Inflammatory macrophage treated with lipopolysaccharide for 4 hours (primary cell): Measurements from ENCODE around the gene STX12.
A peak's percentile ranks its signal among the peaks of the same experiment; 100 is the strongest.
"Not testable (repeated sequence)": the region's sequence is repeated elsewhere in the genome, so short reads cannot be mapped to it uniquely, and the experiment has no call there.

Experiments used
- DNase-seq: peaks from one replicate; pipeline ENCODE4 v3.0.0-alpha.2; 2020

The STX12 gene

DNA sequence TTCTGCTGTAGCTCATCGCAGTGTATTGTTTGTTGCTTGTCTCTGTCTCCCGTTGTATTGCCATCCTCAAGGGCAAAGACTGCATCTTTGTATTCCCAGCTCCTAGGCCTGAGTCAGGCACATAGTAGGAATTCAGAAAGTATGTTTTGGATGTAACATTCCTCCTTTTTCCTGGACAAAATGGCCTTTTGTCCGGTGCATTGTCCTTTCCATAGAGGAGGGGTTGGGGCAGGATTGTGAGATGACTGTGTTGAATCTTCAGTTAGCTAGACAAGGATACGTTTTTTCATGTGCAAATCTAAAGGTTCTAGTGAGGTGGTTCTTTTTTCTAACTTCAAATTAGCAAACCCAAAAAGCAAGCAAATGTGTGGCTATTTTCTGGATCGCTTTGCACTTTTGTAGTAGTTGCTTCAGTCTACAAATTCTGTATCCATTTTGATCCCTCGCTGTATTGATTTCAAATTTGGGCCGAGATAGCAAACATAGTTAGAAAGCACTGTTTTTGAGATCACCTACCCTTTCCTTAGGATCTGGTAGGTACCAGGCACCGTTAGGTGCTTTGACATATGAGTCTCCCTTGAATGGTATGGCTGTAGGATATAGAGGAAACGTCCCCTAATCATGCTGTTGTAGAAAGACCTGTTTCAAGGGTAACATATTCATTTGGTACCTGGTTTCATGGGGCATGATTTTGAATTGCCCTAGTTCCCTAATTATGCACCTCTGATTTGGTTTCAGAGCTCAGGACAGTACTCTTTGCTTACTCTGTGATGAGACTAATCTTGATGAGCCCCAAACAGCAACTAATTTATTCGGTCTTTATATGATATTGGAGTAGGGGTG, 58.8 kb downstream of the STX12 start:
- DNase-seq: no peak

DNA sequence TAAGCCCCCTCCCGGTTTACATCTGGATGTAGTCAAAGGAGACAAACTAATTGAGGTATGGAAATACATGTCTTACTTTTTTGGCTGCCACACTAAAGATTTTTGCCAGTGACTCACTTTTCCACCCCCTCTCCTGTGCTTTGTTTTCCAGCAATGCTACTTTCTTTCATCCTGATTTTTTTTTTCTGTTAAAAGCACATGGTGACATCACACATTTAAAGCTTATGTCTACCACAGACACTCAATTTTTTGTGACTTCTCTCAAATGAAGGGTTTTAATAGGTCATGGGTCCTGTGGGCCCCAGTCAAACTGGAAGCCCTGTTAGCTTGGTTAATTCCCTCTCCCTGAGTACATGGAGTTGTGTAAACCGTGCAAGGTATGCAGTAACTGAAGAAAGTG, 59.7 kb downstream of the STX12 start:
- no peak for DNase-seq

DNA sequence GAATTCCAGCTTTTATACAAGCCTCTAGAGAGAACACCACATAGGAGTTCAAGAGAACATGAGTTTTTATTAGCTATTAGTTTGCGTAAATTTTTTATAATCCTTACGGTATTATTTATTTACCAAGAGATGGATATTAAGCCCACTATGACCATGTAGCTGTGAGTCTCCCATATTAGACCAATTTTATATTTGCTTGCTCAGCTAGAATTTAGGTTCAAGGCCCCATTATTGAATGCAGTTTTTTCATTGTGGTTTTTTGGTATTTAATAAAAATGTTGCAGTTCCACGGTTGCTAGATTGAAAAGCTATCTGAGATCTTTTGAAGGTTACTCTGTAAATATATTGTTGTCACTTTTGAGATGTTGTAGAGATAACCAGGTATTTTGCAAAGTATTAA, 60.5 kb downstream of the STX12 start:
- DNase-seq: no peak

DNA sequence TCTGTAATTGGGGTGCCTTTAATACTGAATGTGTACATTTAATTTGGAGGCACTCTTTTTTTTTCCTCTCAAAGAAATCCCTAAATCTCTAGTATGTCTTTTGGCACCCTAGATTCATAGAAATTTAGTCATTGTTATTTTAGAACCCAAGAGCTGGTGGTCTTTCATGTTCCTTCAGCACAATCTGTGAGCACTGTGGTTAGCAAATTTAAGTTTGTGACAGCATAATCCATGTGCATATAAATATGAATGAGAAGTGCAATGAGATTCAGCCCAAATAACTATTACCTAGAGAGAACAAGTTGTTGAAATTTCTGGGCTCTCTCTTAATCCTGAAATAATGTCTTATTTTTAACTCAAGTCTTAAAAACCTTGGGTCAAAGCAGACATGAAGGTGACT, 62.0 kb downstream of the STX12 start:
- DNase-seq: no peak

DNA sequence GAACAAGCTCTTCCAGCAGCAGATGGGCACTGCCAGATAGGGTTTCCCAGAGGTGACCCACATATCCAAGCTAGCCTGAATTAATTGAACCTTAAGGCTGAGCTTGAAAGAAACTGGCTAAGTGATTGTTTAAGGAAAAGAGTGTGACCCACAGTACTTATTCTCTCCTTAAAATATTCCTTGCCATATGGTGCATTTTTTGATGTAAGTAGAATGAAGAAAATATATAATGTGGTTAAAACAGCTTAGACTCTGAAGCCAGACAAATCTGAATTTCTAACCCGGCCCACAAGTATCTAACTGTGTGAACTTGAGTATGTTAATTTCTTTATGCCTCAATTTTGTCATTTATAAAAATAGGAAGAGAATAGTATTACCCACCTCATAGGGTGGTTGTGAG, 62.5 kb downstream of the STX12 start:
- no peak for DNase-seq

DNA sequence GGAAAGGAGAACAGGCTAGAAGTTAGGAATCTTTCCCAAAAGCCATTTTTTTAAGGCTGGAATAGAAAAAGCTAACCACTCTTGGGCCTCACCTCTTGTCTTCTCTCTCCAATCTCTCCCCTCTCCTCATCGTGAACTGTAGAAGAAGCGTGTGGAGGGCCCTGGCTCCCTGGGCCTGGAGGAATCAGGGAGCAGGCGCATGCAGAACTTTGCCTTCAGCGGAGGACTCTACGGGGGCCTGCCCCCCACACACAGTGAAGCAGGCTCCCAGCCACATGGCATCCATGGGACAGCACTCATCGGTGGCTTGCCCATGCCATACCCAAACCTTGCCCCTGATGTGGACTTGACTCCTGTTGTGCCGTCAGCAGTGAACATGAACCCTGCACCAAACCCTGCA, 76.9 kb downstream of the STX12 start:
- DNase-seq: no peak

DNA sequence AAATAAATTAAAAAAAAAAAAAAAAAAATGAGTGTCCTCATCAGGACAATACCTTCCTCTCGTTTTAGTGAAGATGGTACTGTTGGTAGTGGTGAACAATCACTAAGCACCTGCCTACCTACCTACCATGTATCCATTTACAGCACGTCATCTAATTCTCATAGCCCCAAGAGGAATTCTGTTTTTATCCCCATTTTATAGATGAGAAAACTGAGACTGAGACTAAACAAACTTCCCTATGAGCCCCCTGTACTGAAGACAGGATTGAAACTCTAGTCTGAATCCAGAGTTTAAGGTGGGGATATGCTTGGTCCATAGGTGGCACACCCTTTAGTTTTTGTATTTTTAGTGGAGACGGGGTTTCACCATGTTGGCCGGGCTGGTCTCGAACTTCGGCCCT, 82.1 kb downstream of the STX12 start:
- no peak for DNase-seq

DNA sequence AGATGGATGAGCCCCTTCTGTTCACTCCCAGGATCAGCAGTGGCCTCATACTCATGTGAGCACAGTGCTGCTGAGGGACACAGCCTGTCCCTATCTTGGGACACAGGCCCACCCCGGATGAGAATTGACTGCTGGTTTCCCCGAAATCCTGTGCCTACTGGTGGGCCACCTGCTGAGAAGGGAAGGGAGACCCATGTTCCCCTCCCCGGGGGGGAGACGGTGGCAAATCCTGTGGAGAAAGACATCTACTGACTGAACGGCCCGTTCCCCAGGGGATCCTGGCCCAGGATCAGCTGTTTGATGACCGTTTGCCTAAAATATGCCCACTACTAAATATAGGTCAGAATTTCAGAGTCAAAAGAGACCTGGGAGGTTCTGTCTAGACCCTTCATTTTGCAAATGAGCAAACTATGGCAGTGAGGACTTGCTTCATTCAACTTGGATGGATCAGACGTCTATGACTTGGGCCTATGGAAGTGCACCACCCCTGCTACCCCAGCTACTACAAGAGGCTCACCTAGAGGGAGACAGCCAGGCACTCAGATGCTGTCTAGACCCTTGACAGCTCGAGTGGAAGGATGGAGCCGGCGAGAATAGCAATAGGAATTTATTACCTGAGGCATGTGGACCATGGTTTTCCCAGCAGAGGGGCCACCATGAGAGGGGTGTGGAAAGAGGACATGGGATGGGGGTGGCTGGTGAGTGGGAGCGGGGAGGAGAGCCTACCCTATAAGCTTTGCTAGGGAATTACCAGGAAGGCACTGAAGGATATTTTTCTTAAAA, 83.7 kb downstream of the STX12 start:
- no peak for DNase-seq

DNA sequence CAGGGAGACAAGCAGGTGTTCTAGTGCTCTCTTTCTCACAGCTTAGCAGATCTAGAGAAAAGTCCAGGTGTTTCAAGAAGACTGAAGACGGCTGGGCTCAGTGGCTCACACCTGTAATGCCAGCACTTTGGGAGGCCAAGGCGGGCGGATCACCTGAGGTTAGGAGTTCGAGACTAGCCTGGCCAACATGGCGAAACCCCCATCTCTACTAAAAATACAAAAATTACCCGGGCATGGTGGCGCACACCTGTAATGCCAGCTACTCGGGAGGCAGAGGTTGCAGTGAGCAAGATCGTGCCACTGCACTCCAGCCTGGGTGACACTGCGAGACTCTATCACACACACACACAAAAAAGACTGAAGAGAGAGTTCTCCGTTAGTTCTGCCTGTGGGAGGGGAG, 84.5 kb downstream of the STX12 start:
- DNase-seq: not testable (repeated sequence)

DNA sequence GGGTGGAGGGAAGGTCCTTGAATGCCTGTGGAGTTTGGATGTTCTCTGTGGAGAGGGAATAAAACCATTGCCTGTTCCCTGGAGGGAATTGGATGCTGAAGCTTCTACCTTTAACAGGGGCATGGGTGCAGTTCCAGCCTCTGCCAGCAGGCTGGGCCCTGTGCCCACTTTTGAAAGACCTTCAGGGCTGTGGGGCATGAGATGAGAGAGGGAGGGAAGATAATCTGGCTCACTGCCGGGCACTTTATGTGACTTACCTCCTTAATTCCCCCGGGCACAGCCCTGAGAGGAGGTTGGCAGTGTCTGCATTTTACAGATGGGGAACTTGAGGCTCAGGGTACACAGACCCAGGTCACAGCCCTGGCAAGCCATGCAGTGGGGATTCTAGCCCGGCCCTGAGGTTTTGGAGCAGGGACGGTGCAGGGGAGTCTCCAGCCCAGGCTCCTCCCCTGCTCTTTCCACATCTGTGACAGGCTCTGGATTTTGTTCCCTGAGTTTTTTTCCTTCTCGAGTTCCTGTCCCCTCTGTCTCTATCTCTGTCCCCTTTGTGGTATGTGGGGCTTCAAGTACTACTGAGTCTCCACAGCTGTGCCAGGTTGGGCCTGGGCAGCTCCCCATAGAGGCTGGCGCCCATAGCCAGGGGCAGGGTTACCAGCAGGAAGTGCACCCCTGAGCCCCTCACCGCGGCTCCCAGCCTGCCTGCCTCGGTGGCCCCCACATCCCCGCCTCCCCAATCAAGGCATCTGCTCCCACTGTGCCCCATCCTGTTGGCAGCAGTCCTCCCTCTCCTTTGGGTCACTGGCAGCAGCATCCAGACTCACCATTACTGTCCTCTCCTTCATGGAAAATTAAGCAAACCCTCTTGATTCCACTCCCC, 85.3 kb downstream of the STX12 start:
- peak; percentile 81 for DNase-seq

DNA sequence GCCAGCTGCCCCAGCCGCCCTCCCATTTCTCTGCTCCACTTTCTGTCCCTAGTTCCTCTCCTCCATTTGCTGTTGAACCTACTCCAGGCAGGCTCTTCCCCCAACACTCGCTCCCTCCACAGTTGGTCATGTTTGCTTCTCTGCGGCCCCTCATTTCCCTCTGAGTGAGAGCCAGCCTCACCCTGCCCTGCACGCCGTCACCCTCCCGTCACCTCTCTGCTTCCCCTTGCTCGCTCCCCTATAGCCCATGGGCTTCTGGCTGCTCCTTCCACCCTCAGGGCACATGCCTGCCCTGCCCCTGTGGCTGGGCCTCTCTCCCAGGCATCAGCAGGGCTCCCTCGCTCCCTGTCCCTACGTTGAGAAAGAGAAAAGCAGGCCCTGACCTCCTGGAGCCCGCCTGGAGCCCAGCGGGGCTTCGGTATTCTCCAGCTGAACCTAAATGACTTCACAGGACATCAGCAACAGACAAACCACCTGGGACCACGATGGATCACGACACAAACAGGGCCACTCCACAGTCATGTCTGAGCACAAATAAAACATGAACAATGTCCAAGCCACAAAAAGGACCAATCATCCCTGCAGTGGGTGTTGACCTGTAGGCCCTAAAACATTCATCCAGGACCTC, 86.0 kb downstream of the STX12 start:
- no peak for DNase-seq

DNA sequence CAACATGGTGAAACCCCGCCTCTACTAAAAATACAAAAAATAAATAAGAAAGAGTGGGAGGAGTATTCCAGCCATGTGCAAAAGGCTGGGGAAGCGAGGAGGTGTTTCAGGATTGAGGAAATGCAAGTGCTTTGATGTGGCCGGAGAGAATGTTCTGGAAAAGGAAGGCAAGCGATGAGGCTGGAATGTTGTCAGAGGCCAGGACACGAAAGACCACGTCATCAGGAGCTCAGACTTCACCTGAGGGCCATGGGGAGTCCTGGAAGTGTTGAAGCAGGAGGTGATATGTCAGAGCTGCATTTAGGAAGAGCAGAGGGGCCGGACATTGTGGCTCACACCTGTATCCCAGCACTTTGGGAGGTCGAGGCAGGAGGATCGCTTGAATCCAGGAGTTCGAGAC, 88.4 kb downstream of the STX12 start:
- no peak for DNase-seq

DNA sequence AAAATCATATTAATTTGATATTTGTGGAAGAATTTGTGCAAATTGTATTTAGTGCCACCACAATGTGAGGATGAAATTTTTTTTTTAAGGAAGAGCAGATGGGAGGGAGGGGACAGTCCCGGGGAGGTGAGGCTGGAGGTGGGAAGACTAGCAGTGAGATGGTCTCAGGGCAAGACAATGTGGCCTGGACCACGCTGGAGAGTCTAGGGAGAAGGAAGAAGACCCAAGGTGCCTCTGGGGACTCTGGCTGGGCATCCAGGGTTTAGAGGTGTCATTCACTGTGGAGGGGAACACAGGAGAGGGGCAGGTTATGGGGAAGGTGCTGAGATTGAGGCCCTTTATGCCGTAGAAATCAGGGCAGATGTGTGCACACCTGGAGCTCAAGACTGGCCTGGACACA, 89.0 kb downstream of the STX12 start:
- DNase-seq: no peak

DNA sequence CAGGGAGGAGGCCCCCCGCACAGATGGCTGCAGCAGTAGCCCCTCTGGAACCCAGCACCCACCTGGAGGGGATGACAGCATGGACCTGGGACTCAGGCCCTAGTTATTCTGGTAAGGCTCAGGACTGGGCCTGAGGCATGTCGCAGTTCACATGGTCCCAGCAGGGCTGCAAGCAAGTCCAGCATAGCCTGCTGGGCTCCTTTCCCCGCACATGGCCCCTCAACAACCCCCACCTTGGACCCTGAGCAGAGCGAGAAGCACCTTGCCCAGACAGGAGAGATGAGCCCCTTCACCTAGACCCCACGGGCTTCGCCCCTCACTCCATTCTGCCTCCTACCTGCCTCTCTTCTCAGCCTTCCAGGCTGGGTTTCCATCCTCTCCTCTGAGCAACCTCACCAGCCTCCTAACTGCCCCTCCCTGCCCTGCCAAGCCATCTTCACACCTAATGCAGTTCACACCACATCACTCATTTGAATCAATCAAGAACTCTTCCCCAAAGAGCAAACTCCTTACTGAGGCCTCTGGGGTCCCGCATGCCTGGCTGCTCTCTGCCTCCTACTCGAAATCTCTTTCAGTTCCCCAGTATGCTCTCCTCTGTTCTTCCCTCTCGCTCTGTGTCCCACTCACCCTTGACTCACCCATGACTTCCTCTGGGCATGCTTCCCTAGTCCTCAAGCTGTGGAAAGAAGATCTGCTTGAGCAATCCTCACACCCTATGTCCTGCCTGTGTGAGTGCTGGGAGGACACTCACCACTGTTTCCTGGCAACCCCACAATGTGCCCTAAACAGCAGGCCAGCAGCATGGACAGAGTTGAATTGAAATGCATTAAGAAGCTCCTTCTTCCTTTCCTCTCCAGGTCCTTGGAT, 89.9 kb downstream of the STX12 start:
- DNase-seq: peak; percentile 99

DNA sequence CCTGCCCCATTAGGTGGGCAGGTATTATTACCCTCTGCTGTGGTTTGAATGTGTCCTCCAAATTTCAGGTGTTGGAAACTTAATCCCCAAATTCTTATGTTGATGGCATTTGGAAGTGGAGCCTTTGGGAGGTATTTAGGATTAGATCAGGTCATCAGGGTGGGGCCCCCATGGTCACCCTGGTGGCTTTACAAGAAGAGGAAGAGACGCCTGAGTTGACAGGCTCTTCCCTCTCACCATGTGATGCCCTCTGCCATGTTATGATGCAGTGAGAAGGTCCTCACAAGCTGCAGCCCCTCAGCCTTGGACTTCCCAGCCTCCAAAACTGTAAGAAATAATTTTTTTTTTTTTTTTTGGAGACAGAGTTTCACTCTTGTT, 90.5 kb downstream of the STX12 start:
- peak; percentile 91 for DNase-seq

DNA sequence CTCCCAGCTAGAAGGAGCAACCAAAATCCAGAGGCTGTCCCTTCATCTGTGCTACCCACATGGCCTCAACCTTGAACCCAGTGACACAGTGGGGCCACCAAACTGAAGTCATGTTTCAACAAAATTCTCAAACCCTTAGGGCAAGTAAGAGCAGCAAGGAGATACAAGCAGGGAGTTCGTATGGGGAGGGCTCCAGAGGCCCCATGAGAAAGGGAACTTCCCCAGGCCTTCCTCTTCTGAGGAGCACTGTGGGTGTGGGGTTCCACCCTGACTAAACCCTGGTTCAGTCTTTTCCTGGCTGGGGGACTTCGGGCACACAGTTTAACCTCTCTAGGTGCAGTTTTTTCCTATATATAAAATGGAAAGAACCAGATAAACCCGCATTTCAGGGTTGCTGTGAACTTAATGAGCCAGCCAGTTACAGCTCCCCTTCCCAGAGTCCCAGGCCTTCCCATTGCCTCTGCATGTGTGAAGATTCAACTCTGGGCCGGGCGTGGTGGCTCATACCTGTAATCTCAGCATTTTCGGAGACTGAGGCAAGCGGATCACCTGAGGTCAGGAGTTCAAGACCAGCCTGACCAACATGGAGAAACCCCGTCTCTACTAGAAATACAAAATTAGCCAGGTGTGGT, 91.4 kb downstream of the STX12 start:
- peak; percentile 91 for DNase-seq

DNA sequence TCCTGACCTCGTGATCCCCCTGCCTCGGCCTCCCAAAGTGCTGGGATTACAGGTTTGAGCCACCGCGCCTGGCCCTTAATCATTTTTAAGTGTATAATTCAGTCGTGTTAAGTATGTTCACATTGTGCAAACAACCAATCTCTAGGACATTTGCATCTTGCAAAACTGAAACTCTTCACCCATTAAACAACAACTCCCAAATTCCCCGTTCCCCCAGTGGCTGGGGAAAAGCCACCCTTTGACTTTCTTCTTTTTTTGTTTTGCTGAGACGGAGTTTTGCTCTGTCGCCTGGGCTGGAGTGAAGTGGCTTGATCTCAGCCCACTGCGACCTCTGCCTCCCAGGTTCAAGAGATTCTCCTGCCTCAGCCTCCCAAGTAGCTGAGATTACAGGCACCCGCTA, 92.8 kb downstream of the STX12 start:
- peak; percentile 88 for DNase-seq

DNA sequence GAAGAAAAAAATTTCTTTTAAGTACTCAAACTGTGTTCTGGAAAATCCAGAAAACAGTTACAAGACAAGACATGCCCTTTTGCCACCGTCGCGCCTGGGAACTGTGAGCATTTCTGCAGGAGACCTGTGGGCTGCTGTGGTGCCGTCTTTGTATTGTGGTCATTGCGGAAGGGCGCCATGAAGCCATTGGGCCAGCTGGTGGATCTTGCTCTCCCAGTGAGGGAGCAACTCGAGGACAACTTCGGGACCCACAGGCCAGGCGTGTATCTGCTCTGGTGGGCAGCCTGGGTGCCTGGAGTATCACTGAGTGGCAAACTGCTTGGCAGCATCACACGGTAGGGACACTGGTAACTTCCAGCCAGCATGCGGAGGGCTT, 95.5 kb downstream of the STX12 start:
- DNase-seq: no peak

DNA sequence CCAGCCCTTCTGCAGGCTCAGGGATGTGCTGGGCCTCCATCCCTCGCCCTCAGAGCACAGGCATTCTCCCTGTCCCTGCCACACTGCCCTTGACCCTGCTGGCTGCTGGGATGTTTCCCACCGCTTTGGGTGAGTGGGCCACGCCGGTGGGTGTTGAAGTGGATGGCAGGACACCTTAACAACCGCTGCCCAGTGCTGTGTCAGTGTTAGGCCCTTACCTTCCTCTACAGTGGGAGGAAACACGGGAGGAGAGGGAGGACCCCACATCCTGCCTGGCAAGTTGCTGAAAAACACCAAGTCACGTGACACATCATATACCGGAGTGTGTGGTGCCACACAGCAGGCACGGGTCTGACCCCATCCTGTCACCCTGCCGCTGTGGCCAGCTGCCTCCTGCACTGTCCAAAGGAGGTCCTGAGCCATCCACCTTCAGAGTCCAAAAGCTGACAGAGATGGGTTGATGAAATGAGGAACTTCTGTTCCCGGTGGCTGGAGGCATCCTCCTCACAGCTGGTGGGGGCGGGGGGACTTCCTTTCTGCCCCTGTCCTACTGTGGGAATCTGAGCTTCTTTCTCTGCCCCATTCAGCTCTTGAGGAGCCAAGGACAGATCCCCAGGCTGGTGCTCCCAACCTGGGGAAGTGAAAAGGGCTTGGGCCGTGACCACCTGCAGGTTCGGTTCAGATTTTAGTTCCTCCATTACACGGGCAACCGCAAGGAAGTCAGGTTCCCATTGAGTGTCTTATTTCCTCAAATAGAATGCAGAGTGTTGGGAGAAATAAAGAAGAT, 96.1 kb downstream of the STX12 start:
- peak; percentile 62 for DNase-seq

DNA sequence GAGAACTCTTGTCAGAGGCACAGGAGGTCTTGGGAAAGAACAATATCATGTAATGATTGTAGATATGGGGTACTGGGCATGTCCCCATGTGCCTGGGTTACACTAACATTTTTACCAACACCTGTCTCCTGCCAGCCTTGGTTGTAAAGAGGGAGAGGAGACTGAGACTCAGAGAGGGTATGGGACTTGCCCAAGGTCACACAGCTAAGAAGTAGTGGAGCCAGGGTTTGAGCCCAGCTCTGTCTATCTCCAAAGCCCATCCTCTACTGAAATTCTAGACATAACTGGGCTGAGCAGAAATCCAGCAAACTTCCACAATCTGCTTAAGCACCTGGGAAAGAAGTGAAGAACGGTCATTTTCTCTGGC, 96.7 kb downstream of the STX12 start:
- DNase-seq: no peak

DNA sequence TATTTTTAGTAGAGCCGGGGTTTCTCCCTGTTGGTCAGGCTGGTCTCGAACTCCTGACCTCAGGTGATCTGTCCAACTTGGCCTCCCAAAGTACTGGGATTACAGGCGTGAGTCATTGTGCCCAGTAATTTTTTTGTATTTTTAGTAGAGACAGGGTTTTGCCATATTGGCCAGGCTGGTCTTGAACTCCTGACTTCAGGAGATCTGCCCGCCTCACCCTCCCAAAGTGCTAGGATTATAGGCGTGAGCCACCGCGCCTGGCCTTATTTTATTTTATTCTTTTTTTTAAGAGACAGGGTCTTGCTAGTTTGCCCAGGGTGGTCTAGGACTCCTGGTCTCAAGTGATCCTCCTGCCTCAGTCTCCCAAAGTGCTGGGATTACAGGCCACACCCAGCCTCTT, 98.1 kb downstream of the STX12 start:
- not testable (repeated sequence) for DNase-seq
